Lung (tissue), 12 donors: Measurements from ENCODE around the gene CCDC3. TPM values are rescaled to one million over a fixed set of nuclear protein-coding genes. Genes with fewer than 3 reads are reported as not detected.
"Not testable (repeated sequence)": the region's sequence is repeated elsewhere in the genome, so short reads cannot be mapped to it uniquely, and the experiment has no call there.

Experiments used
- ATAC-seq: fragments of 200-7000 bp; cut with Tn5 transposase; one replicate; pipeline ENCODE4 v1.9.1; 2020; ENCODE audit warnings: moderate number of reproducible peaks; ENCODE audit not compliant: insufficient read depth, low FRiP score
- DNase-seq, 3 donors: peaks; one replicate each; pipeline ENCODE4 v3.0.0-alpha.2; 2013 to 2017
- H3K27ac ChIP-seq, 2 donors: one replicate each; pipeline ENCODE4 v1.5.1; 2013; ENCODE audit warnings: mild to moderate bottlenecking in 2 of 2, moderate library complexity in 2 of 2, control low read depth in 1 of 2, inconsistent platforms in 1 of 2, low read depth in 1 of 2, low read length in 1 of 2
- H3K27me3 ChIP-seq, 3 donors: one replicate each; pipeline ENCODE4 v1.5.1; 2013; ENCODE audit warnings: low read length in 2 of 3; ENCODE audit not compliant: control insufficient read depth in 3 of 3, insufficient read depth in 3 of 3
- H3K36me3 ChIP-seq, 4 donors: one replicate each; pipeline ENCODE4 v1.5.1; 2013; ENCODE audit warnings: low read length in 4 of 4, mild to moderate bottlenecking in 1 of 4, moderate library complexity in 1 of 4; ENCODE audit not compliant: control insufficient read depth in 4 of 4, insufficient read depth in 4 of 4
- H3K4me1 ChIP-seq, 5 donors: one replicate each; pipeline ENCODE4 v1.5.1; 2013; ENCODE audit warnings: low read length in 5 of 5, mild to moderate bottlenecking in 2 of 5, moderate library complexity in 1 of 5; ENCODE audit not compliant: control insufficient read depth in 5 of 5, insufficient read depth in 5 of 5
- H3K4me3 ChIP-seq: one replicate; pipeline ENCODE4 v1.5.1; 2013; ENCODE audit warnings: mild to moderate bottlenecking, control low read depth, moderate library complexity
- H3K9ac ChIP-seq, 2 donors: one replicate each; pipeline ENCODE4 v1.5.1; 2013; ENCODE audit warnings: low read length in 2 of 2, control low read depth in 1 of 2; ENCODE audit not compliant: insufficient read depth in 1 of 2
- H3K9me3 ChIP-seq, 4 donors: one replicate each; pipeline ENCODE4 v1.5.1; 2013; ENCODE audit warnings: low read length in 3 of 4, mild to moderate bottlenecking in 1 of 4, moderate library complexity in 1 of 4; ENCODE audit not compliant: control insufficient read depth in 4 of 4, insufficient read depth in 3 of 4
- WGBS, 2 donors: extraction: QIAGEN DNeasy Blood & Tissue Kit; methylation state at CpG; one replicate each; pipeline ENCODE4 v1.1.7; 2013; 5-methylcytosine and 5-hydroxymethylcytosine counted together
- polyA plus RNA-seq, 2 donors: library from polyadenylated mRNA; stranded (reverse); fragments of 200-250 nt; gene quantifications; one replicate each; pipeline ENCODE4 v1.2.1, GENCODE V29; 2013
- total RNA-seq, 2 donors: library from RNA; depleted of rRNA in 1 of 2; stranded (reverse); fragments of >200 nt in 1 of 2; gene quantifications; one replicate each; pipeline ENCODE4 v1.2.1, GENCODE V29; 2014 to 2021
- TF ChIP-seq, protein P1 (sequence below): IDR thresholded peaks from 2 replicates; pipeline ENCODE4 v1.5.1; 2012; ENCODE audit warnings: mild to moderate bottlenecking; ENCODE audit errors: control extremely low read depth, extremely low read depth
- donor health status: control.
- donor health status: control.
- donor health status: Bipolar disorder and iron deficiency.
- donor health status: healthy.
- donor health status: DM: yes; HTN: yes; CAD: no.

Gene CCDC3
- total and polyA plus RNA-seq, 4 donors: 4.1 to 21.5 (median 11.0) TPM

DNA sequence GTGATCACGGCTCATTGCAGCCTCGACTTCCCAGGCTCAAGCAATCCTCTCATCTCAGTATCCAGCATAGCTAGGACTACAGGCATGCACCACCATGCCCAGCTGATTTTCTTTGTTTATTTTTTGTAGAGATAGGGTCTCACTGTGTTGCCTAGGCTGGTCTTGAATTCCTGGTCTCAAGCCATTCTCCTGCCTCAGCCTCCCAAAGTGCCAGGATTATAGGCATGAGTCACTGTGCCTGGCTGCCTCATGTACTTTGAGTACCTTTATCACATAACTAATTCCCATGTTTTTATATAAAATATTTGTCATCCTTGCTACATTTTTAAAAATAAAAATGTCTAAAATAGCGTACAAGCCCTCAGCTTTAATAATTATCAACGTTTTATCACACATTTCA, 35.3 kb upstream of the CCDC3 start:
- TF ChIP-seq, protein P1, sequence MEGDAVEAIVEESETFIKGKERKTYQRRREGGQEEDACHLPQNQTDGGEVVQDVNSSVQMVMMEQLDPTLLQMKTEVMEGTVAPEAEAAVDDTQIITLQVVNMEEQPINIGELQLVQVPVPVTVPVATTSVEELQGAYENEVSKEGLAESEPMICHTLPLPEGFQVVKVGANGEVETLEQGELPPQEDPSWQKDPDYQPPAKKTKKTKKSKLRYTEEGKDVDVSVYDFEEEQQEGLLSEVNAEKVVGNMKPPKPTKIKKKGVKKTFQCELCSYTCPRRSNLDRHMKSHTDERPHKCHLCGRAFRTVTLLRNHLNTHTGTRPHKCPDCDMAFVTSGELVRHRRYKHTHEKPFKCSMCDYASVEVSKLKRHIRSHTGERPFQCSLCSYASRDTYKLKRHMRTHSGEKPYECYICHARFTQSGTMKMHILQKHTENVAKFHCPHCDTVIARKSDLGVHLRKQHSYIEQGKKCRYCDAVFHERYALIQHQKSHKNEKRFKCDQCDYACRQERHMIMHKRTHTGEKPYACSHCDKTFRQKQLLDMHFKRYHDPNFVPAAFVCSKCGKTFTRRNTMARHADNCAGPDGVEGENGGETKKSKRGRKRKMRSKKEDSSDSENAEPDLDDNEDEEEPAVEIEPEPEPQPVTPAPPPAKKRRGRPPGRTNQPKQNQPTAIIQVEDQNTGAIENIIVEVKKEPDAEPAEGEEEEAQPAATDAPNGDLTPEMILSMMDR: no peak
- H3K4me1 ChIP-seq: no peaks in the 10 kb centered on the region
- ATAC-seq (no peak), DNase-seq (no peak)
- H3K27ac ChIP-seq: no peak overlapping the region
- H3K4me3 ChIP-seq: no peak overlapping the region
- WGBS, 2 donors: 84 to 90% methylated on average over 4 of the region's 4 CpGs
- H3K36me3 ChIP-seq: no peaks in the 10 kb centered on the region
- no peaks in the 10 kb centered on the region for H3K9me3 ChIP-seq
- H3K27me3 ChIP-seq: peaks cover 0 to 10% (median 3%) of the 10 kb centered on the region in 3 donors
- no peak overlapping the region for H3K9ac ChIP-seq

DNA sequence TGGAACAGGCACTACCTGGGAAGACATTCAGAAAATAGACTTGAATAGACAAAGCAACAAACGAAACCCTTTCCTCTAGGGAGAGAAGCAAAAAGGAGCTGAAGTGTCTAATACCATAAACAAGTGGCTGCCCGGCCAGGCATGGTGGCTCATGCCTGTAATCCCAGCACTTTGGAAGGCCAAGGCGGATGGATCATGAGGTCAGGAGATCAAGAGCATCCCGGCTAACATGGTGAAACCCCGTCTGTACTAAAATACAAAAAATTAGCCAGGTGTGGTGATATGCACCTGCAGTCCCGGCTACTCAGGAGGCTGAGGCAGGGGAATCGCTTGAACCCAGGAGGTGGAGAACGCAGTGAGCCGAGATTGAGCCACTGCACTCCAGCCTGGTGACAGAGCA, 34.2 kb upstream of the CCDC3 start:
- ATAC-seq, H3K4me3 ChIP-seq, H3K9ac ChIP-seq, H3K4me1 ChIP-seq, H3K9me3 ChIP-seq, H3K27ac ChIP-seq, DNase-seq, H3K36me3 ChIP-seq: not testable (repeated sequence)
- H3K27me3 ChIP-seq: peaks cover 0 to 10% (median 3%) of the 10 kb centered on the region in 3 donors
- WGBS, 2 donors: 81 to 86% methylated on average over 9 of the region's 9 CpGs

DNA sequence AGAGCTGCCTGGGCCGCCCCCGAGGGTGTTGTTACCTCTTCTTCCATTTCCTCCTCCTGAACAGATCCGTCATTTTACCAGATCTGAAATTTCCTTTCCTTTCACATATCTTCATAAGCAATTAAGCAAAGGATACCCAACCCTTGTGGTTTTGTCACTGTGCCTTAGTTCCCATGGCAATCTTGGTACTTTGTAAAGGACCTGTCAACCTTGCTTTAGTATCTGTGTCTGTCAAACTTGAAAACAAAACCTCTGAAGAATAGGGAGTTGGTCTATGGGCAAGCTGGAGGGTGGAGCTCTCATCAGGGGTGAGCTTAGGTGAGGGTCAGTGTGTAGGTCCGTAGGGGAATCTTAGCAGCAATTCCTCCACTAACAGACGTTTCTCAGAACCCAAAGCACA, 25.4 kb upstream of the CCDC3 start:
- no peak overlapping the region for H3K4me3 ChIP-seq
- ATAC-seq (no peak), DNase-seq (no peak)
- no peak overlapping the region for H3K9ac ChIP-seq
- H3K36me3 ChIP-seq: no peaks in the 10 kb centered on the region
- no peaks in the 10 kb centered on the region for H3K4me1 ChIP-seq
- peaks cover 0 to 9% (median 6%) of the 10 kb centered on the region in 4 donors for H3K9me3 ChIP-seq
- WGBS, 2 donors: 52 to 71% methylated on average over 5 of the region's 5 CpGs
- TF ChIP-seq, protein P1: no peak
- no peak overlapping the region for H3K27ac ChIP-seq
- peaks cover 0 to 3% (median 0%) of the 10 kb centered on the region in 3 donors for H3K27me3 ChIP-seq

DNA sequence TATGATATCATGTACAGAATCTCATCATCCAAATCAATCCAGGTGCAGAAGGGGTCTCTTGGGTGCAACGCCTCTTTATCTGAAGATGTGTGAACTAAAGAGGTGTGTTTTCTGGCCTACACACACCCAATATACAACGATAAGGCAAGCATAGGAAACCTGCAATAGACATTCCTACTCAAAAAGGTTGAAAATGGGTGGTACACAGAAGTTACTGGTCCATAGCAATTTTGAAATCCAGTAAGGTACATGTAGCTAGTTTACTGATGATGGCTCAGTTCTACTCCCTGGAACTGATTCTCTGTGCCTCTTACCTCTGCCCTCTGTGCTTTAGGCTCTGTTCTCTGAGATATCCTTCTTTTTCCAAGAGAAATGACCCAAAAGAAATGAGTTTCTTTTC, 22.2 kb upstream of the CCDC3 start:
- H3K9ac ChIP-seq: no peak overlapping the region
- H3K27me3 ChIP-seq: peaks cover 0 to 3% (median 0%) of the 10 kb centered on the region in 3 donors
- H3K4me1 ChIP-seq: no peaks in the 10 kb centered on the region
- H3K27ac ChIP-seq: no peak overlapping the region
- DNase-seq (no peak), ATAC-seq (no peak)
- no peaks in the 10 kb centered on the region for H3K36me3 ChIP-seq
- H3K9me3 ChIP-seq: peaks cover 0 to 9% (median 6%) of the 10 kb centered on the region in 4 donors
- TF ChIP-seq, protein P1: no peak
- 79 to 92% methylated on average over 2 of the region's 2 CpGs for WGBS, 2 donors
- H3K4me3 ChIP-seq: no peak overlapping the region
